K562 (cell line): Measurements from ENCODE around the gene WARS2. TPM values are rescaled to one million over a fixed set of nuclear protein-coding genes. Genes with fewer than 3 reads are reported as not detected.

ENCODE experiments used
- ATAC-seq: fragments of 200-7000 bp; cut with Tn5 transposase; 3 replicates; pipeline ENCODE4 v1.9.1; 2020; ENCODE audit warnings: moderate library complexity
- BruUV-seq: library from RNA; stranded (reverse); fragments of 400-500 nt; replicated peaks from 2 replicates; lab custom pipeline; 2021; lab: Mats Ljungman, UMichigan
- CTCF ChIA-PET: fragments of 300-600 bp; formaldehyde crosslinking; extraction: SDS; loops from one replicate; lab custom pipeline; 2021; ENCODE audit warnings: low intra/inter-chr PET ratio; lab: Yijun Ruan, JAX
- POLR2A ChIA-PET: fragments of 300-600, 350-650 bp; sonication (Branson Sonifier 250); formaldehyde crosslinking; extraction: SDS; loops from one replicate; lab custom pipeline; 2021; ENCODE audit warnings: antibody characterized with exemption, inconsistent platforms; lab: Yijun Ruan, JAX
- DNase-seq, 4 experiments: peaks; one replicate each; pipeline versions ENCODE4 v3.0.0 to v3.0.0-alpha.2; 2011 to 2018; ENCODE audit warnings: low spot score in 3 of 4, mixed read lengths in 3 of 4; ENCODE audit errors: extremely low read depth in 1 of 4
- FAIRE-seq: peaks from 2 replicates; lab custom pipeline; 2011; peaks lifted over from hg19 to GRCh38; lab: Jason Lieb, UNC
- H2AFZ ChIP-seq: 2 replicates; pipeline ENCODE4 v1.6.0; 2011; ENCODE audit warnings: low read depth, low read length, control low read depth, inconsistent platforms
- H3K27ac ChIP-seq: fragments of 200-600 bp; 3 replicates; pipeline ENCODE4 v1.8.0; 2011; ENCODE audit warnings: low read depth, mild to moderate bottlenecking, control low read depth, inconsistent platforms, low read length, moderate library complexity, mixed read lengths; ENCODE audit errors: extremely low read depth
- H3K27me3 ChIP-seq, 2 experiments: fragments of 300-600 bp in 1 of 2; 2 replicates in 1 of 2; 3 replicates in 1 of 2; pipeline versions ENCODE4 v1.6.0 to v1.8.0; 2011; ENCODE audit warnings: inconsistent platforms in 2 of 2, low read length in 2 of 2, mild to moderate bottlenecking in 1 of 2, mixed read lengths in 1 of 2, moderate library complexity in 1 of 2; ENCODE audit not compliant: control insufficient read depth in 2 of 2, insufficient read depth in 2 of 2
- H3K36me3 ChIP-seq: fragments of 300-600 bp; 3 replicates; pipeline ENCODE4 v1.8.0; 2011; ENCODE audit warnings: mild to moderate bottlenecking, low read length, inconsistent platforms; ENCODE audit not compliant: control insufficient read depth, insufficient read depth
- H3K4me1 ChIP-seq, 2 experiments: fragments of 200-600 bp in 1 of 2; replicated peaks in 1 of 2; 2 replicates in 1 of 2; 3 replicates in 1 of 2; pipeline versions ENCODE4 v1.5.1 to v1.8.0; 2011; ENCODE audit warnings: inconsistent platforms in 2 of 2, low read length in 2 of 2, mild to moderate bottlenecking in 1 of 2, mixed read lengths in 1 of 2, moderate library complexity in 1 of 2; ENCODE audit not compliant: control insufficient read depth in 2 of 2, insufficient read depth in 2 of 2
- H3K4me2 ChIP-seq: 2 replicates; pipeline ENCODE4 v1.6.1; 2011; ENCODE audit warnings: low read length, control low read depth, inconsistent platforms, mixed read lengths; ENCODE audit not compliant: insufficient read depth
- H3K4me3 ChIP-seq: fragments of 200-600 bp; sonication (generic), shearing (Covaris generic); 2 replicates; pipeline ENCODE4 v1.5.1; 2016; ENCODE audit warnings: control low read depth, inconsistent platforms
- H3K79me2 ChIP-seq: fragments of 200-600 bp; 3 replicates; pipeline ENCODE4 v1.8.0; 2011; ENCODE audit warnings: low read length, inconsistent platforms; ENCODE audit not compliant: control insufficient read depth, insufficient read depth
- H3K9ac ChIP-seq, 2 experiments: 2 replicates each; pipeline versions ENCODE4 v1.6.0 to v1.6.1; 2011; ENCODE audit warnings: low read depth in 2 of 2, low read length in 2 of 2, control low read depth in 1 of 2, inconsistent platforms in 1 of 2, mild to moderate bottlenecking in 1 of 2, mixed read lengths in 1 of 2; ENCODE audit not compliant: insufficient read depth in 1 of 2
- H3K9me1 ChIP-seq: one replicate; pipeline ENCODE4 v1.6.0; 2011; ENCODE audit warnings: inconsistent platforms, mild to moderate bottlenecking, low read length, moderate library complexity; ENCODE audit not compliant: control insufficient read depth, insufficient read depth
- H3K9me3 ChIP-seq: replicated peaks from 2 replicates; pipeline ENCODE4 v1.5.1; 2011; ENCODE audit warnings: low read depth, low read length, inconsistent platforms; ENCODE audit not compliant: control insufficient read depth, insufficient read depth
- H4K20me1 ChIP-seq: replicated peaks from 2 replicates; pipeline ENCODE4 v1.6.1; 2011; ENCODE audit warnings: low read length, inconsistent platforms, mixed read lengths; ENCODE audit not compliant: control insufficient read depth, insufficient read depth
- BHLHE40 ChIP-seq: IDR thresholded peaks from 2 replicates; pipeline ENCODE4 v1.6.1; 2011; ENCODE audit warnings: low read length, improper control_type of control experiment
- CCNT2 ChIP-seq: IDR thresholded peaks from 2 replicates; pipeline ENCODE4 v1.6.1; 2011; ENCODE audit warnings: borderline replicate concordance, low read depth, mild to moderate bottlenecking, moderate library complexity, mixed read lengths, low read length; ENCODE audit not compliant: insufficient read length; ENCODE audit errors: extremely low read depth
- DDX20 ChIP-seq: fragments of 450-650 bp; IDR thresholded peaks from 2 replicates; pipeline ENCODE4 v1.6.1; 2016; ENCODE audit warnings: missing genetic modification characterization, low read depth, mild to moderate bottlenecking, missing compliant biosample characterization, moderate library complexity
- DNMT1 ChIP-seq: fragments of 450-650 bp; IDR thresholded peaks from 2 replicates; pipeline ENCODE4 v1.6.1; 2016; ENCODE audit warnings: antibody characterized with exemption, mild to moderate bottlenecking
- GATAD2A ChIP-seq: fragments of 450-650 bp; IDR thresholded peaks from 2 replicates; pipeline ENCODE4 v1.6.1; 2017
- MAFF ChIP-seq: IDR thresholded peaks from 2 replicates; pipeline ENCODE4 v1.6.1; 2012; ENCODE audit warnings: low read length, improper control_type of control experiment
- MCM3 ChIP-seq: fragments of 450-650 bp; IDR thresholded peaks from 2 replicates; pipeline ENCODE4 v1.6.1; 2016
- NUFIP1 ChIP-seq: fragments of 450-650 bp; IDR thresholded peaks from 2 replicates; pipeline ENCODE4 v1.6.1; 2018; ENCODE audit not compliant: partially characterized antibody
- PHF20 ChIP-seq: fragments of 450-650 bp; IDR thresholded peaks from 2 replicates; pipeline ENCODE4 v1.6.1; 2018; ENCODE audit not compliant: partially characterized antibody
- PTBP1 ChIP-seq: fragments of 200-400 bp; formaldehyde crosslinking; IDR thresholded peaks from 2 replicates; pipeline ENCODE4 v1.6.1; 2017; ENCODE audit warnings: low read depth, low read length
- RAD21 ChIP-seq, 2 experiments: fragments of 250-450 bp in 1 of 2; fragments of 450-650 bp in 1 of 2; sonication (Bioruptor Pico) in 1 of 2; formaldehyde crosslinking in 1 of 2; IDR thresholded peaks in 1 of 2; conservative IDR thresholded peaks in 1 of 2; 2 replicates each; pipeline versions ENCODE4 v1.4.0 to v1.8.0; 2020 to 2022; ENCODE audit warnings: mild to moderate bottlenecking in 2 of 2, moderate library complexity in 1 of 2
- STAT5A ChIP-seq: IDR thresholded peaks from 2 replicates; pipeline ENCODE4 v1.6.1; 2012; ENCODE audit warnings: low read length, inconsistent platforms, borderline replicate concordance
- TSHZ1 ChIP-seq: fragments of 250-450 bp; sonication (Bioruptor Pico); IDR thresholded peaks from 2 replicates; pipeline ENCODE4 v1.4.0; 2020; ENCODE audit warnings: mild to moderate bottlenecking, moderate library complexity
- ZFP36 ChIP-seq: fragments of 150-350 bp; IDR thresholded peaks from 2 replicates; pipeline ENCODE4 v1.6.1; 2018; ENCODE audit warnings: low read length, low read depth; ENCODE audit not compliant: partially characterized antibody
- ZNF197 ChIP-seq: fragments of 200-800 bp; sonication (Bioruptor generic); IDR thresholded peaks from 2 replicates; pipeline ENCODE4 v1.6.1; 2016; ENCODE audit warnings: low read depth, missing genetic modification characterization, missing compliant biosample characterization
- ZNF589 ChIP-seq: fragments of 200-800 bp; sonication (Bioruptor generic); IDR thresholded peaks from 2 replicates; pipeline ENCODE4 v1.6.1; 2016; ENCODE audit warnings: low read depth, missing genetic modification characterization, missing compliant biosample characterization
- WGBS: fragments of 100-300 bp; shearing (Covaris generic); methylation state at CpG from one replicate; pipeline ENCODE4 v1.1.6; 2016; ENCODE audit warnings: low coverage, mixed read lengths; ENCODE audit not compliant: insufficient coverage; ENCODE audit errors: missing lambda C conversion rate; 5-methylcytosine and 5-hydroxymethylcytosine counted together
- in situ Hi-C: fragments of 300-500 bp; cut with MboI; formaldehyde crosslinking; loops from 4 replicates; pipeline ENCODE4 v1.15.0; 2018; ENCODE audit warnings: inconsistent platforms, mixed read lengths
- intact Hi-C: fragments of 100-400 bp; cut with micrococcal nuclease; formaldehyde crosslinking; loops from 2 replicates; pipeline ENCODE4 v1.14.2; 2022
- polyA plus RNA-seq, 8 experiments: library from polyadenylated mRNA; depleted of rRNA in 4 of 8; stranded (reverse) in 5 of 8; unstranded in 3 of 8; fragments of >200 nt; fragmentation: Nextera tagmentation in 2 of 8; fragmentation: Illumina TruSeq in 1 of 8; extraction: Ambion mirVana in 2 of 8; extraction: Trizol in 1 of 8; gene quantifications; 2 replicates each; pipeline versions ENCODE4 v1.2.1 to v1.2.3, GENCODE V29; 2011 to 2014; ENCODE audit warnings: inconsistent platforms in 1 of 8, missing spikeins in 1 of 8
- total RNA-seq, 7 experiments: library from RNA; depleted of rRNA in 6 of 7; stranded (reverse); fragments of >200 nt in 6 of 7; fragmentation: Illumina TruSeq in 2 of 7; extraction: Trizol in 2 of 7; gene quantifications; 2 replicates each; pipeline versions ENCODE4 v1.2.1 to v1.2.3, GENCODE V29; 2011 to 2021; ENCODE audit warnings: low replicate concordance in 1 of 7

The WARS2 gene
- total and polyA plus RNA-seq, 9 of the 15 experiments (the other 6 are each of a cell fraction or from before 2014, with no cell fraction given) = 5.7 to 18.0 (median 16.9) TPM

GRCh38 chr1:119006406-119007279 is 133.8 kb downstream of the WARS2 start (continued):
- TF ChIP-seq RAD21 (CRISPR knock-in tag; conservative IDR thresholded peaks at IDR 0.05 in 1 of 2, IDR thresholded peaks at IDR 0.05 in 1 of 2) = no peak

GRCh38 chr1:119005724-119006405 is 134.6 kb downstream of the WARS2 start:
- Histone ChIP-seq H4K20me1 (no peaks in the 10 kb centered on the region), H3K9me3 (no peaks in the 10 kb centered on the region), H3K4me2 (no peak overlapping the region), H3K27ac (no peak overlapping the region), H3K9me1 (no peaks in the 10 kb centered on the region), H3K36me3 (no peaks in the 10 kb centered on the region), H3K79me2 (no peaks in the 10 kb centered on the region), H3K27me3 (peaks cover 13 to 57% of the 10 kb centered on the region in 2 experiments; a peak in 3 of 5 replicates), H2AFZ (no peak overlapping the region), H3K4me3 (no peak overlapping the region), H3K4me1 (peaks cover 0 to 15% of the 10 kb centered on the region in 2 experiments; a peak in 2 of 5 replicates), H3K9ac (no peak overlapping the region)
- ATAC-seq (no peak), FAIRE-seq (no peak), DNase-seq (no peak)
- intact Hi-C loops (loop anchor here (5.0 kb wide), 1 partner anchor 784 kb away; no protein-coding TSS in a partner anchor), in situ Hi-C loops (no loop called here)
- no TSS peak for BruUV-seq
- WGBS = 11% methylated on average over 17 of the region's 17 CpGs
- POLR2A ChIA-PET = no interaction called here
- CTCF ChIA-PET = no interaction called here
- TF ChIP-seq NUFIP1 = no peak
- no peak for TF ChIP-seq MAFF
- no peak for TF ChIP-seq ZFP36
- TF ChIP-seq TSHZ1 (CRISPR knock-in tag) = no peak
- TF ChIP-seq BHLHE40 = no peak
- TF ChIP-seq MCM3 = no peak
- TF ChIP-seq GATAD2A = no peak
- TF ChIP-seq PTBP1 = no peak
- no peak for TF ChIP-seq ZNF589 (CRISPR knock-in tag)
- no peak for TF ChIP-seq PHF20
- no peak for TF ChIP-seq CCNT2
- no peak for TF ChIP-seq DNMT1
- TF ChIP-seq STAT5A = no peak
- no peak for TF ChIP-seq ZNF197 (CRISPR knock-in tag)
- no peak for TF ChIP-seq DDX20
